Neutrophil (primary cell): ENCODE measurements around the gene LMNA.

Experiments used
- H3K27ac ChIP-seq: fragments of 200-600 bp; sonication (generic); 2 replicates; pipeline ENCODE4 v1.5.1; 2016; ENCODE audit warnings: mild to moderate bottlenecking, moderate library complexity
- H3K27me3 ChIP-seq: fragments of 200-600 bp; sonication (generic); 2 replicates; pipeline ENCODE4 v1.6.0; 2016; ENCODE audit warnings: mild to moderate bottlenecking
- H3K36me3 ChIP-seq: fragments of 200-600 bp; sonication (generic); 2 replicates; pipeline ENCODE4 v1.5.1; 2017
- H3K4me1 ChIP-seq, 2 experiments: fragments of 200-600 bp in 1 of 2; sonication (generic) in 1 of 2; 1 replicate in 1 of 2; 2 replicates in 1 of 2; pipeline versions ENCODE4 v1.5.1 to v1.6.1; 2013 to 2016; ENCODE audit warnings: low read depth in 1 of 2, low read length in 1 of 2, mild to moderate bottlenecking in 1 of 2, moderate library complexity in 1 of 2; ENCODE audit not compliant: control insufficient read depth in 1 of 2, insufficient read depth in 1 of 2
- H3K4me3 ChIP-seq, 2 experiments: fragments of 200-600 bp in 1 of 2; sonication (generic) in 1 of 2; 1 replicate in 1 of 2; 2 replicates in 1 of 2; pipeline ENCODE4 v1.5.1; 2013 to 2016; ENCODE audit warnings: low read depth in 1 of 2, low read length in 1 of 2, mild to moderate bottlenecking in 1 of 2, moderate library complexity in 1 of 2
- H3K9me3 ChIP-seq: fragments of 200-600 bp; sonication (generic); 2 replicates; pipeline ENCODE4 v1.5.1; 2016
- TF ChIP-seq, protein P1 (sequence below): fragments of 200-600 bp; sonication (generic); IDR thresholded peaks from 2 replicates; pipeline ENCODE4 v1.5.1; 2016; ENCODE audit warnings: antibody characterized with exemption

Gene LMNA

DNA sequence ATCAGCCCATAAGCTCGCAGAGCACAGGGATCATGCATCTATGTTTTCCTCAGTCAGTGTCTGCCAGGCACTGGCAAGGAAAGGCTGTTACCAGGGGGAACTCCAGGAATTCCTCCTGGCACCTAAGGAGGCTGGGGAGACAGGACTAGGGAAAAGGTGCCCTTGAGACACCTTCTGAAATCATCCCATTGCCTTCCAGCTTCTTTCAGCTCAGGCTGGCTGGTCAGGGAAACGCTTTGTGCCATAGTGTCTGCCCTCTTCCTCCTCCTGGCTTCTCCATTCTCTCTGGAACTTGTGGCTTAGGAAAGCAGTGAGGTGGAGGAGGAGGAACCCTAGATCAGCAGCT lies 13.8 kb downstream of the LMNA start:
- Histone ChIP-seq H3K36me3 (no peaks in the 10 kb centered on the region), H3K4me3 (no peak overlapping the region), H3K4me1 (no peaks in the 10 kb centered on the region), H3K27ac (no peak overlapping the region), H3K9me3 (no peaks in the 10 kb centered on the region), H3K27me3 (peaks cover 65% of the 10 kb centered on the region)
- TF ChIP-seq, protein P1, sequence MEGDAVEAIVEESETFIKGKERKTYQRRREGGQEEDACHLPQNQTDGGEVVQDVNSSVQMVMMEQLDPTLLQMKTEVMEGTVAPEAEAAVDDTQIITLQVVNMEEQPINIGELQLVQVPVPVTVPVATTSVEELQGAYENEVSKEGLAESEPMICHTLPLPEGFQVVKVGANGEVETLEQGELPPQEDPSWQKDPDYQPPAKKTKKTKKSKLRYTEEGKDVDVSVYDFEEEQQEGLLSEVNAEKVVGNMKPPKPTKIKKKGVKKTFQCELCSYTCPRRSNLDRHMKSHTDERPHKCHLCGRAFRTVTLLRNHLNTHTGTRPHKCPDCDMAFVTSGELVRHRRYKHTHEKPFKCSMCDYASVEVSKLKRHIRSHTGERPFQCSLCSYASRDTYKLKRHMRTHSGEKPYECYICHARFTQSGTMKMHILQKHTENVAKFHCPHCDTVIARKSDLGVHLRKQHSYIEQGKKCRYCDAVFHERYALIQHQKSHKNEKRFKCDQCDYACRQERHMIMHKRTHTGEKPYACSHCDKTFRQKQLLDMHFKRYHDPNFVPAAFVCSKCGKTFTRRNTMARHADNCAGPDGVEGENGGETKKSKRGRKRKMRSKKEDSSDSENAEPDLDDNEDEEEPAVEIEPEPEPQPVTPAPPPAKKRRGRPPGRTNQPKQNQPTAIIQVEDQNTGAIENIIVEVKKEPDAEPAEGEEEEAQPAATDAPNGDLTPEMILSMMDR: no peak

DNA sequence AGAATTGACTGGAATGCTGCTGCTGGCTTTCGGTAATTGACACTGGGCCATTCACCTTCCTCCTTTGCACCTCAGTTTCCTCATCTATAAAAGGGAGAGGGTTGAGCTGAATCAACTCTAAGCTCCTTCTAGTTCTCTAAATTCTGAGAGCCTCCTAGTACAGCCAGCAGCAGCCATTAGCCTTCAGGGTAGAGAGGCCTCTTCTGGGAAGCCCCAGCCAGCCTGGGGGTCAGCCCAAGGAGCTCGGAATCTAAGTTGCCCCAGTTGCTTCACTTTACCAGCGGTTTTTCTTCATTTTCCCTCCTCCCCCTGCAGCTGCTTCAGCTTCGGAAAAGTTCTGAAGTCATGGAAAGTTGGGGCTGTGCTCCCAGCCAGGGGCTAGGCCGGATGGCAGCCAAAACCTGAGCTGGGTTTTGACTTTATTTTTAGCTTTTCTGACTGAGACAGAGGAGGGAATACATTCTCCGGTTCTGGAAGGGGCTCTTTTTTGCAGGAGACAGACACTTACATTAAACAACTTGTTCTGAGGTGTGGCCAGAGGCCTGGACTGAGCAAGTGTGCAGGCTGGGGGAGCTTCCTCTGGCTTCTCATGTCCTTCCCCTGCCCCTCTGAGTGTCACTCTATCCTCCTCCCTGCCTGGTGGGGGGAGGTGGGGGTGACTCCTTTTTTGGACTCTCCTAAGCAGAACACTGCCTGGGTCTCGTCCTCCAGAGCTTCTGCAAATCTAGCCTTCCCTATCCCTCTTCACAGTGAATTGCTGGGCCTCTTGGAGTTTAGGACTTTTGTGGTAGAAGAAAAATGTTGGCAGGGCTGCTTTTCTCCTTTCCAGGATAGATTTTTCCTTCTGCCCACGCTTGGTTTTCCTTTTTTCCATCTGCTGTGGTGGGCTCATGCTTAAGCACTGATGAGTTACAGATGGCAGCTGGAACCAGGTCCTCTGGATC lies 14.4 kb downstream of the LMNA start:
- H3K27ac ChIP-seq: no peak overlapping the region
- TF ChIP-seq, protein P1: no peak
- no peaks in the 10 kb centered on the region for H3K4me1 ChIP-seq

DNA sequence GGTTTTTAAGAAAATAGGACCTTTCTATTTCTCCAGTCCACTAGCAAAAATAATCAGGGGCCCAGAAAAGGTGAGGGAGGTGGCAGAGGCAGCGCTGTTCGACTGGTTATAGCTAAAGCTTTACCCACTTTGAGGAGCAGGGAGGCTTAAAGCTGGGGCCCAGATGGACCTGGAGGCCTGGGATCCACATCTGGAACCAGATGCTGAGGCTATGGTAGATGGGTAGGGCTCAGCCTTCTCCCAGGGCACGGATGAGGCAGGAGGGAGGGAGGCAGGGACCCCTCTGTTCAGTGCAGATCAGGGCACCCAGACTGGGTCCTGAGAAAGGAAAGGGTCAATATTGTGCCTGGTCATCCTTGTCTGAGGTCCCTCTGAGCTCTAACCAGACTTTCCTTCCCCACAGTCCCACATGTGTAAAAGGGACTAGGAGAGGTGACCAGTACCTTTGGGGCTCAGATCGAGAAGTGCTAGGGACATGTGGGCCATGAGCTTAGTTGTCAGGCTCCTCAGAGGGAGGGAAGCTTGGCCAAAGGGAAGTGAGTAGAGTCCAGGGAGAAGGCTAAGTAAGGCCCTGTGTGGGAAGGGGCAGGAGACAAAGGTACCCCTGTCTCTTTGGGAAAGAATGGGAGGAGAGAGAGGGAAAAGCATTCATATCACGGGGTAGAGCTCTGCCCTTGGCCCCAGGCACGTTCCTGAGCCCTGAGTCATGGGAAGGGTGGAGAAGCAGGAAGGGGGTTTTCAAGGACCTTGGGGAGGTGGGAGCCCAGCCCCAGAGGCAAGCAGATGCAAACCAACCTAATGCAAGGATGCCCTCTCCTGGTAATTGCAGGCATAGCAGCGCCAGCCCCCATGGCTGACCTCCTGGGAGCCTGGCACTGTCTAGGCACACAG lies 15.4 kb downstream of the LMNA start:
- H3K27me3 ChIP-seq: peaks cover 56% of the 10 kb centered on the region
- no peaks in the 10 kb centered on the region for H3K36me3 ChIP-seq
- no peak overlapping the region for H3K27ac ChIP-seq
- H3K4me1 ChIP-seq: no peaks in the 10 kb centered on the region
- TF ChIP-seq, protein P1: peak; percentile 79
- H3K9me3 ChIP-seq: no peaks in the 10 kb centered on the region
- H3K4me3 ChIP-seq: no peak overlapping the region

More for the DNA sequence above, 14.4 kb downstream of the LMNA start:
- H3K4me3 ChIP-seq: no peak overlapping the region
- peaks cover 58% of the 10 kb centered on the region for H3K27me3 ChIP-seq
- H3K9me3 ChIP-seq: no peaks in the 10 kb centered on the region
- no peaks in the 10 kb centered on the region for H3K36me3 ChIP-seq

DNA sequence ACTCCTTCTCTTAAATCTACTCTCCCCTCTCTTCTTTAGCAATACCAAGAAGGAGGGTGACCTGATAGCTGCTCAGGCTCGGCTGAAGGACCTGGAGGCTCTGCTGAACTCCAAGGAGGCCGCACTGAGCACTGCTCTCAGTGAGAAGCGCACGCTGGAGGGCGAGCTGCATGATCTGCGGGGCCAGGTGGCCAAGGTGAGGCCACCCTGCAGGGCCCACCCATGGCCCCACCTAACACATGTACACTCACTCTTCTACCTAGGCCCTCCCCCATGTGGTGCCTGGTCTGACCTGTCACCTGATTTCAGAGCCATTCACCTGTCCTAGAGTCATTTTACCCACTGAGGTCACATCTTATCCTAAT lies 16.0 kb downstream of the LMNA start:
- H3K4me1 ChIP-seq: no peaks in the 10 kb centered on the region
- H3K27me3 ChIP-seq: peaks cover 56% of the 10 kb centered on the region
- H3K36me3 ChIP-seq: no peaks in the 10 kb centered on the region
- TF ChIP-seq, protein P1: no peak
- no peak overlapping the region for H3K4me3 ChIP-seq
- no peaks in the 10 kb centered on the region for H3K9me3 ChIP-seq
- H3K27ac ChIP-seq: no peak overlapping the region

DNA sequence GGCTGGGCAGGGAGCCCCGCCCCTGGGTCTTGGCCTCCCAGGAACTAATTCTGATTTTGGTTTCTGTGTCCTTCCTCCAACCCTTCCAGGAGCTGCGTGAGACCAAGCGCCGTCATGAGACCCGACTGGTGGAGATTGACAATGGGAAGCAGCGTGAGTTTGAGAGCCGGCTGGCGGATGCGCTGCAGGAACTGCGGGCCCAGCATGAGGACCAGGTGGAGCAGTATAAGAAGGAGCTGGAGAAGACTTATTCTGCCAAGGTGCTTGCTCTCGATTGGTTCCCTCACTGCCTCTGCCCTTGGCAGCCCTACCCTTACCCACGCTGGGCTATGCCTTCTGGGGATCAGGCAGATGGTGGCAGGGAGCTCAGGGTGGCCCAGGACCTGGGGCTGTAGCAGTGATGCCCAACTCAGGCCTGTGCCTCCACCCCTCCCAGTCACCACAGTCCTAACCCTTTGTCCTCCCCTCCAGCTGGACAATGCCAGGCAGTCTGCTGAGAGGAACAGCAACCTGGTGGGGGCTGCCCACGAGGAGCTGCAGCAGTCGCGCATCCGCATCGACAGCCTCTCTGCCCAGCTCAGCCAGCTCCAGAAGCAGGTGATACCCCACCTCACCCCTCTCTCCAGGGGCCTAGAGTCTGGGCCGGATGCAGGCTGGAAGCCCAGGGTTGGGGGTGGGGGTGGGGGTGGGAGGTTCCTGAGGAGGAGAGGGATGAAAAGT lies 20.4 kb downstream of the LMNA start:
- Histone ChIP-seq H3K27me3 (peaks cover 40% of the 10 kb centered on the region), H3K36me3 (no peaks in the 10 kb centered on the region), H3K4me1 (no peaks in the 10 kb centered on the region), H3K4me3 (no peak overlapping the region), H3K9me3 (no peaks in the 10 kb centered on the region), H3K27ac (no peak overlapping the region)
- TF ChIP-seq, protein P1: no peak
